T-cell (primary cell): ENCODE results near the gene GPR143. TPM values are rescaled to one million over a fixed set of nuclear protein-coding genes. Genes with fewer than 3 reads are reported as not detected.
"Not testable (repeated sequence)": the region's sequence is repeated elsewhere in the genome, so short reads cannot be mapped to it uniquely, and the experiment has no call there.

Source experiments
- ATAC-seq, 4 experiments: fragments of 200-7000 bp in 3 of 4; fragments of 150-1000 bp in 1 of 4; cut with Tn5 transposase; replicated peaks in 1 of 4; 1 replicate in 3 of 4; 2 replicates in 1 of 4; pipeline ENCODE4 v1.10.0; 2021; ENCODE audit warnings: moderate library complexity in 3 of 4, mild to moderate bottlenecking in 2 of 4, moderate number of reproducible peaks in 1 of 4
- CTCF ChIA-PET, 2 donors: fragments of 300-600 bp; sonication (Branson Sonifier 250); formaldehyde crosslinking; loops; one replicate each; lab custom pipeline; 2022; ENCODE audit warnings: antibody characterized with exemption in 2 of 2; lab: Charles Lee
- POLR2A ChIA-PET, 2 donors: fragments of 300-600 bp; sonication (Branson Sonifier 250); formaldehyde crosslinking; loops; one replicate each; lab custom pipeline; 2022; ENCODE audit warnings: antibody characterized with exemption in 2 of 2; lab: Charles Lee
- DNase-seq, 35 experiments: peaks; one replicate each; pipeline versions ENCODE4 v3.0.0 to v3.0.0-alpha.2; 2013 to 2023
- H3K27ac ChIP-seq: one replicate; pipeline ENCODE4 v1.5.1; 2013; ENCODE audit warnings: low read length
- H3K27me3 ChIP-seq, 2 experiments: replicated peaks in 1 of 2; 1 replicate in 1 of 2; 2 replicates in 1 of 2; pipeline versions ENCODE4 v1.6.1 to v1.7.0; 2013; ENCODE audit warnings: low read length in 1 of 2, mixed read lengths in 1 of 2; ENCODE audit not compliant: control insufficient read depth in 2 of 2, insufficient read depth in 2 of 2; ENCODE audit errors: extremely low read depth in 1 of 2
- H3K36me3 ChIP-seq, 2 donors: 1 replicate in 1 of 2; 2 replicates in 1 of 2; pipeline versions ENCODE4 v1.6.1 to v1.7.0; 2013; ENCODE audit warnings: low read length in 1 of 2; ENCODE audit not compliant: control insufficient read depth in 2 of 2, insufficient read depth in 1 of 2; ENCODE audit errors: extremely low read depth in 1 of 2
- H3K4me1 ChIP-seq, 2 experiments: 1 replicate in 1 of 2; 2 replicates in 1 of 2; pipeline versions ENCODE4 v1.6.1 to v1.7.0; 2013; ENCODE audit warnings: low read length in 2 of 2, mixed read lengths in 1 of 2; ENCODE audit not compliant: insufficient read depth in 2 of 2, control insufficient read depth in 1 of 2; ENCODE audit errors: extremely low read depth in 1 of 2
- H3K4me3 ChIP-seq, 2 donors: 1 replicate in 1 of 2; 2 replicates in 1 of 2; pipeline versions ENCODE4 v1.5.1 to v1.7.0; 2013; ENCODE audit warnings: mild to moderate bottlenecking in 2 of 2, low read length in 1 of 2, moderate library complexity in 1 of 2; ENCODE audit not compliant: control insufficient read depth in 1 of 2; ENCODE audit errors: extremely low read depth in 1 of 2
- H3K9me3 ChIP-seq: 2 replicates; pipeline ENCODE4 v1.7.0; 2013
- H3K27ac Mint-ChIP-seq, 2 donors: one replicate each; pipeline ENCODE4 v1.8.0; 2020 to 2021; ENCODE audit warnings: mild to moderate bottlenecking in 2 of 2, mixed read lengths in 2 of 2
- H3K27me3 Mint-ChIP-seq, 2 donors: one replicate each; pipeline ENCODE4 v1.8.0; 2021 to 2022; ENCODE audit warnings: mixed read lengths in 2 of 2
- H3K36me3 Mint-ChIP-seq: one replicate; pipeline ENCODE4 v1.8.0; 2021; ENCODE audit warnings: mixed read lengths
- H3K4me1 Mint-ChIP-seq, 3 donors: one replicate each; pipeline ENCODE4 v1.8.0; 2020 to 2022; ENCODE audit warnings: mixed read lengths in 3 of 3, mild to moderate bottlenecking in 1 of 3
- H3K4me3 Mint-ChIP-seq, 3 donors: one replicate each; pipeline ENCODE4 v1.8.0; 2020 to 2022; ENCODE audit warnings: mild to moderate bottlenecking in 3 of 3, mixed read lengths in 3 of 3, moderate library complexity in 3 of 3
- H3K9me3 Mint-ChIP-seq, 3 donors: one replicate each; pipeline ENCODE4 v1.8.0; 2020 to 2022; ENCODE audit warnings: mixed read lengths in 3 of 3
- WGBS: methylation state at CpG from one replicate; pipeline ENCODE4 v1.1.5; 2013; ENCODE audit warnings: missing lambda C conversion rate; ENCODE audit not compliant: insufficient coverage; 5-methylcytosine and 5-hydroxymethylcytosine counted together
- total RNA-seq, 35 experiments: library from RNA in 6 of 35; stranded (reverse) in 6 of 35; fragments of 120-200 nt in 1 of 35; gene quantifications; one replicate each; pipeline versions ENCODE4 v1.2.1 to v1.2.4 and lab custom pipeline; 2013 to 2026

GPR143 gene
- not detected for total RNA-seq
- total RNA-seq (2013), result not detected
- total RNA-seq (lab: John Stamatoyannopoulos, UW), result 0 to 0.12 (median 0) reads per million in 29 experiments

DNA sequence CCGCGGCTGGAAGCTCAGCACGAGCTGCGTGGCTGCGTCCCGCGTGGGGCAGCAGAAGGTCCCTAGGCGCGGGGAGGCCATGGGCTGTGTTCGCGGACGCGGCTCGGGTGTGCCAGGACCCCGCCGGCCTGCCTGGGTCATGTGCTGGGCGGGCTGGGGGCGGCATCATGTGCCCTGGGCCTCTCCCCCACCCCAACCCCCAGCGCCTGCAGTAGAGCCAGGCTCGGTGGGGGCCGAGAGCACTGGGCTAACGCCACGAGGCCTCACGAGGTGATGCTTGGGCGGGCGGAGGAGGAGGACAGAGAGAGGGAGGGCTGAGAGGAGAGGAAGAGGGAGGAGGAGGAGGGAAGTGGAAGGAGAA, at the start of gene GPR143:
Gene GPR143, minus strand, starts transcription at position 111 of the 361 bp plus-strand sequence. Its CDS starts 30 bp downstream, at position 81.
- peak within 1 kb of the TSS in 1 of 2 donors; percentile 6 for H3K4me3 ChIP-seq
- Mint-ChIP-seq H3K36me3 (no peaks in the 10 kb centered on the region), H3K4me1 (no peaks in the 10 kb centered on the region), H3K27me3 (peaks cover 9 to 16% of the 10 kb centered on the region in 2 donors), H3K27ac (no peak within 1 kb of the TSS), H3K4me3 (no peak within 1 kb of the TSS), H3K9me3 (no peaks in the 10 kb centered on the region)
- ChIA-PET CTCF (no interaction called here), POLR2A (no interaction called here)
- no peak for DNase-seq
- H3K9me3 ChIP-seq, result no peaks in the 10 kb centered on the region
- H3K27ac ChIP-seq, result no peak within 1 kb of the TSS
- no peaks in the 10 kb centered on the region for H3K36me3 ChIP-seq
- 5% methylated on average over 7 of the region's 26 CpGs for WGBS
- peaks cover 3 to 17% of the 10 kb centered on the region in 2 experiments for H3K27me3 ChIP-seq
- ATAC-seq, result no peak
- H3K4me1 ChIP-seq, result no peaks in the 10 kb centered on the region

DNA sequence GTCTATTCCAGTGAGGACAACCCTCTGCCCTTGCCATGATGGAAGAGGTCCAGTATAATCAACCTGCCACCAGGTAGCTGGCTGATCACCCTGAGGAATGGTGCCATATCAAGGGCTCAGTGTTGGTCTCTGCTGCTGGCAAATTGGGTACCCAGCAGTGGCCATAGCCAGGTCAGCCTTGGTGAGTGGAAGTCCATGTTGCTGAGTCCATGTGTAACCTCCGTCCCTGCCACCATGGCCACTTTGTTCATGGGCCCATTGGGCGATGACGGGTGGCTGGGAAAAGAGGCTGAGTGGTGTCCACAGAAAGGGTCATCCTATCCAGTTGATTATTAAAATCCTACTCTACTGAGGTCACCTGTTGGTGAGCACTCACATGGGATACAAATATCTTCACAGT, 45.4 kb upstream of the GPR143 start:
- H3K27me3 Mint-ChIP-seq, result peaks cover 2 to 11% of the 10 kb centered on the region in 2 donors
- H3K36me3 ChIP-seq, ATAC-seq, H3K4me1 ChIP-seq, POLR2A ChIA-PET, H3K4me3 ChIP-seq, H3K36me3 Mint-ChIP-seq, H3K9me3 Mint-ChIP-seq, H3K27ac ChIP-seq, H3K9me3 ChIP-seq, H3K27ac Mint-ChIP-seq, CTCF ChIA-PET, H3K4me3 Mint-ChIP-seq, H3K27me3 ChIP-seq, H3K4me1 Mint-ChIP-seq, DNase-seq: not testable (repeated sequence)
- WGBS, result no CpG with 5 or more reads among the region's 3 CpGs

DNA sequence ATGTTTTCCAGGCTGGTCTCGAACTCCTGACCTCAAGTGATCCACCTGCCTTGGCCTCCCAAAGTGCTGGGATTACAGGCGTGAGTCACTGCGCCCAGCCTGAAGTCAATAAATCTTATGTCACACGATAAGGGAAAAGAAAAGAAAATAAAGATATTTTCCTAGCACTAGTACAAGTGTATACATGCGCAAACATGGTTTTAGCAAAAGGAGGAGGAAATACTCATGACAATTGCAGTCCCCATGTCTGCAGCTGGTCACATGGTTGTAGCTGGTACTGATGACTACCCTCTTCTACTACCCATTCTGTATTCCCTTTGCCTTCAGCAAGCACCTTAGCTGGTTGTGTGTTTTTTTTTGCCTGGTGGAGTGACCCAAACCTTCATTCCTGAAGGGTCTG, 44.2 kb upstream of the GPR143 start:
- H3K27me3 Mint-ChIP-seq, H3K27ac Mint-ChIP-seq, H3K36me3 Mint-ChIP-seq, ATAC-seq, H3K9me3 ChIP-seq, H3K4me1 Mint-ChIP-seq, DNase-seq, H3K36me3 ChIP-seq, H3K4me3 Mint-ChIP-seq, H3K9me3 Mint-ChIP-seq, H3K4me3 ChIP-seq, CTCF ChIA-PET, H3K4me1 ChIP-seq, H3K27ac ChIP-seq, POLR2A ChIA-PET, H3K27me3 ChIP-seq: not testable (repeated sequence)
- no CpG with 5 or more reads among the region's 5 CpGs for WGBS

DNA sequence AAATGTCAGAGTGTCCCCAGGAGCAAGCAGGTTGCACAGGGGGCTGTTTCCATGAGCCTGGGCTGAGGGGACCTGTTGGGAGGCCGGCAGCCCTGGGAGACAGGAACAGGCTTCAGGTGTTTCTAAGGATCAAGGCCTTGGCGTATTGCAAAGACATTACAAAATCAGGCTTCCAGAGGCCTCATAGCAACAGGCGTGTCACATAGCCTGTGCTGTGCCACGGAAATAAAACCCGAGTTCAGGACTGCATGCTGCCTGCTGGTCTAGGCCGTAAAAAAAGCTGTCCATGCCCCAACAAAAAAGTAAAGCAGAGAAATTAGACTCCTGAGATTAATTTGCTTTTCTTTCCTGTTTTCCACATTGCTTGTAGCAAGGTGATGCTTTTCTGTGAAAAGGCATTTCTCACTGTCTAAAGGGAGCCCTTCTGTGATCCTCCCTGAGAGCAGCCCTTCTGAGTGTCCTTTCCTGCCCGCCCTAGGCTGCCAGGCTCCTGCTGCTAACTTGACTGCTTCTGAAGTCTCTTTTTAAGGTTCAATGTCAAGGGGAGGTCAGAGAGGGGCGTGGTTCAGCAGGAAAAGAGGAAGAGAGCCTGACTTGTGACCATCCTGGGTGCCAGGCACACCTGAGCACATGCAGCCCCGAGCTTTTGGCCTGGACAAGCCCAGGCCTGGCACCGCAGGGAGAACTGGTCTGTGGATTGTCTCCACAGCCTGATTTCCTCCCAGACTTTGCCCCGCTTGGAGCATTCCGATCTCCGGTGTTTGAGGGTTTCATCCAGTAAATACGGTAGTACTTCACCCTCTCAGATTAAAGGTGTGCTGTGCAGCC, 41.9 kb upstream of the GPR143 start:
- no peak overlapping the region for H3K4me3 Mint-ChIP-seq
- H3K27me3 Mint-ChIP-seq, result peaks cover 0 to 4% of the 10 kb centered on the region in 2 donors
- ATAC-seq, result no peak

DNA sequence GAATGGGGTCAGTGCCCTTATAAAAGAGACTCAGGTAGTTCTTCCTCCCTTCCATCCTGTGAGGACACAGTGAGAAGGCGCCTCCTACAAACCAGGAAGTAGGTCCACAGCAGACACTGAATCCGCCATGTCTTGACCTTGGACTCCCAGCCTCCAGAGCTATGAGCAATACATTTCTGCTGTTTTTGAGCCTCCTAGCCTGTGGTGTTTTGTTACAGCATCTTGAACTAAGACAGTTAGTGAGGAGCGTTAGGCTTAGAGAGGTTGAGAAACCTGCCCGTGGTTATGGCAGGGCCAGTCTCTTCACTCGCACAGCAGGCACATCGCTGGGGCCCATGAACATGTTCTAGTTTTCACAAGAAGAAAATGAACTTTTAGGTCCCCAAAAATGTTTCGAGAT, 40.3 kb upstream of the GPR143 start:
- ChIA-PET POLR2A (no interaction called here), CTCF (interaction anchor here in 1 of 2 donors (0.6 kb wide), 2 partner anchors 708 to 907 kb away, joined by 3 to 6 read pairs; no protein-coding TSS in a partner anchor)
- no peak for ATAC-seq
- H3K27ac Mint-ChIP-seq, result no peak overlapping the region
- H3K4me3 Mint-ChIP-seq, result no peak overlapping the region
- no peak overlapping the region for H3K27ac ChIP-seq
- H3K36me3 Mint-ChIP-seq, result no peaks in the 10 kb centered on the region
- H3K9me3 Mint-ChIP-seq, result no peaks in the 10 kb centered on the region
- H3K4me3 ChIP-seq, result no peak overlapping the region
- H3K27me3 ChIP-seq, result no peaks in the 10 kb centered on the region
- no CpG with 5 or more reads among the region's 7 CpGs for WGBS
- H3K4me1 Mint-ChIP-seq, result no peaks in the 10 kb centered on the region
- H3K9me3 ChIP-seq, result no peaks in the 10 kb centered on the region
- H3K27me3 Mint-ChIP-seq, result peaks cover 0 to 5% of the 10 kb centered on the region in 2 donors
- no peaks in the 10 kb centered on the region for H3K4me1 ChIP-seq
- no peak for DNase-seq
- no peaks in the 10 kb centered on the region for H3K36me3 ChIP-seq

More for the DNA sequence above, 41.9 kb upstream of the GPR143 start:
- H3K36me3 ChIP-seq, result no peaks in the 10 kb centered on the region
- Mint-ChIP-seq H3K9me3 (no peaks in the 10 kb centered on the region), H3K36me3 (no peaks in the 10 kb centered on the region), H3K4me1 (no peaks in the 10 kb centered on the region), H3K27ac (no peak overlapping the region)
- H3K27me3 ChIP-seq, result no peaks in the 10 kb centered on the region
- H3K4me1 ChIP-seq, result no peaks in the 10 kb centered on the region
- H3K9me3 ChIP-seq, result no peaks in the 10 kb centered on the region
- no peak for DNase-seq
- no peak overlapping the region for H3K4me3 ChIP-seq
- H3K27ac ChIP-seq, result no peak overlapping the region
- WGBS, result 65% methylated on average over 4 of the region's 14 CpGs
- POLR2A ChIA-PET, result no interaction called here
- CTCF ChIA-PET, result no interaction called here

DNA sequence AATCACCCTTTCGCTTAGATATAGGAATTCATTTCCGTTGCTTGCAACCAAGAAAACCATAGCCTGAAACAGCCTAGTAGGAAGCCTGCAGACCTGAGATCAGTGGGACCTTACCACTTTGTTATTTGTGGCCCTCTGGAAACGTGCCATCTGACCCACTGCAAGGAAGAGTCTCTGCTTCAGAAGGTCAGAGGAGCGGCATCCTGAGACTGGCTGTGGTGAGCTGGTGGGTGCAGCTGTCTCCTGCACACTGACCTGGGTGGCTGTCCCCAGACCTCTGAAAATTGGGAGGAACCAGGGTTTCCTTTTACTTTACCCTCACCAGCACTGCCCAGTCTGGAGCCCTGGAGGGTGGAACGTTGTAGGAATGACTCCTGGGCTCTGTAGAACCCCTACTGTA, 38.8 kb upstream of the GPR143 start:
- peaks cover 5 to 10% (median 5%) of the 10 kb centered on the region in 3 donors for H3K9me3 Mint-ChIP-seq
- H3K27ac Mint-ChIP-seq, result no peak overlapping the region
- Histone ChIP-seq H3K4me1 (no peaks in the 10 kb centered on the region), H3K27me3 (no peaks in the 10 kb centered on the region), H3K4me3 (no peak overlapping the region), H3K9me3 (peaks cover 2% of the 10 kb centered on the region), H3K27ac (no peak overlapping the region), H3K36me3 (no peaks in the 10 kb centered on the region)
- no peak for DNase-seq
- ATAC-seq, result no peak
- CTCF ChIA-PET, result no interaction called here
- WGBS, result 86% methylated on average over 1 of the region's 5 CpGs
- H3K36me3 Mint-ChIP-seq, result no peaks in the 10 kb centered on the region
- H3K4me1 Mint-ChIP-seq, result no peaks in the 10 kb centered on the region
- POLR2A ChIA-PET, result no interaction called here
- H3K27me3 Mint-ChIP-seq, result peaks cover 3 to 12% of the 10 kb centered on the region in 2 donors
- no peak overlapping the region for H3K4me3 Mint-ChIP-seq
